GM19035 (cell line): ENCODE results near the gene SREBF2.

Source experiments
- ATAC-seq: cut with Tn5 transposase; IDR thresholded peaks from one replicate; pipeline ENCODE4 v1.9.1; 2021; ENCODE audit not compliant: unreplicated experiment

SREBF2 gene

GRCh38 chr22:41919357-41920224 is 86.7 kb downstream of the SREBF2 start:
- ATAC-seq, result peak; percentile 48

- peak; percentile 23 for ATAC-seq
Measured at GRCh38 chr22:41920271-41920976, 87.5 kb downstream of the SREBF2 start.

GRCh38 chr22:41922328-41922727 is 89.4 kb downstream of the SREBF2 start:
- no peak for ATAC-seq

GRCh38 chr22:41922940-41923594 is 90.2 kb downstream of the SREBF2 start:
- no peak for ATAC-seq

GRCh38 chr22:41923595-41924276 is 90.8 kb downstream of the SREBF2 start:
- ATAC-seq, result no peak

GRCh38 chr22:41925783-41926460 is 93.0 kb downstream of the SREBF2 start:
- ATAC-seq, result peak; percentile 40

- ATAC-seq, result no peak
Measured at GRCh38 chr22:41927813-41928212, 94.9 kb downstream of the SREBF2 start.

- ATAC-seq, result no peak
Measured at GRCh38 chr22:41928593-41929417, 95.9 kb downstream of the SREBF2 start.

GRCh38 chr22:41929418-41929810 is 96.5 kb downstream of the SREBF2 start:
- ATAC-seq, result no peak

GRCh38 chr22:41931701-41932269 is 98.9 kb downstream of the SREBF2 start:
- no peak for ATAC-seq

- ATAC-seq, result no peak
Measured at GRCh38 chr22:41932353-41932752, 99.4 kb downstream of the SREBF2 start.

GRCh38 chr22:41933411-41934177 is 100.7 kb downstream of the SREBF2 start:
- ATAC-seq, result no peak

GRCh38 chr22:41934284-41935014 is 101.5 kb downstream of the SREBF2 start:
- ATAC-seq, result no peak

GRCh38 chr22:41935015-41935351 is 102.1 kb downstream of the SREBF2 start:
- ATAC-seq, result no peak

GRCh38 chr22:41935509-41935908 is 102.6 kb downstream of the SREBF2 start:
- ATAC-seq, result no peak

- ATAC-seq, result no peak
Measured at GRCh38 chr22:41936894-41937169, 103.9 kb downstream of the SREBF2 start.

GRCh38 chr22:41939981-41940831 is 107.3 kb downstream of the SREBF2 start:
- peak; percentile 64 for ATAC-seq
